ENCODE data around the gene PCED1A.

GRCh38 chr20:2858591-2858990 is 18.1 kb upstream of the PCED1A start:
- TF ChIP-seq CTCF (IDR thresholded peaks at IDR 0.05), result no peak
- TF ChIP-seq POLR2A (IDR thresholded peaks at IDR 0.05), result no peak
- TF ChIP-seq EP300 (IDR thresholded peaks at IDR 0.05), result no peak

Data from ovary (tissue), 3 donors.